Activated T-cell treated with anti-CD3 and anti-CD28 coated beads, Interleukin-2, amount 50 U/mL, for 1 hour (primary cell): ENCODE results near the gene IL17RB.

Source experiments
- DNase-seq: peaks from one replicate; pipeline ENCODE4 v3.0.0-alpha.2; 2020

IL17RB gene

GRCh38 chr3:53813229-53813628 lies 33.1 kb upstream of the IL17RB start:
- no peak for DNase-seq

GRCh38 chr3:53813876-53814275 lies 32.5 kb upstream of the IL17RB start:
- no peak for DNase-seq

- no peak for DNase-seq
Measured at GRCh38 chr3:53815067-53815466, 31.3 kb upstream of the IL17RB start.

- DNase-seq = no peak
Measured at GRCh38 chr3:53815651-53816050, 30.7 kb upstream of the IL17RB start.

GRCh38 chr3:53816425-53816824 lies 29.9 kb upstream of the IL17RB start:
- DNase-seq = no peak

GRCh38 chr3:53817211-53817610 lies 29.2 kb upstream of the IL17RB start:
- no peak for DNase-seq

- DNase-seq = no peak
Measured at GRCh38 chr3:53817809-53818208, 28.6 kb upstream of the IL17RB start.

- DNase-seq = no peak
Measured at GRCh38 chr3:53818221-53819162, 27.9 kb upstream of the IL17RB start.

GRCh38 chr3:53819163-53819868 lies 27.1 kb upstream of the IL17RB start:
- no peak for DNase-seq

GRCh38 chr3:53820084-53820483 lies 26.3 kb upstream of the IL17RB start:
- no peak for DNase-seq

- no peak for DNase-seq
Measured at GRCh38 chr3:53820756-53821580, 25.4 kb upstream of the IL17RB start.

GRCh38 chr3:53821631-53822121 lies 24.7 kb upstream of the IL17RB start:
- DNase-seq = no peak

- DNase-seq = no peak
Measured at GRCh38 chr3:53822331-53822741, 24.0 kb upstream of the IL17RB start.

- DNase-seq = no peak
Measured at GRCh38 chr3:53823026-53823955, 23.1 kb upstream of the IL17RB start.

- no peak for DNase-seq
Measured at GRCh38 chr3:53823956-53824657, 22.3 kb upstream of the IL17RB start.

- no peak for DNase-seq
Measured at GRCh38 chr3:53824795-53825194, 21.6 kb upstream of the IL17RB start.

- no peak for DNase-seq
Measured at GRCh38 chr3:53826048-53826447, 20.3 kb upstream of the IL17RB start.

- no peak for DNase-seq
Measured at GRCh38 chr3:53828581-53828980, 17.8 kb upstream of the IL17RB start.

GRCh38 chr3:53829605-53830004 lies 16.8 kb upstream of the IL17RB start:
- no peak for DNase-seq

- DNase-seq = no peak
Measured at GRCh38 chr3:53830944-53831343, 15.4 kb upstream of the IL17RB start.

GRCh38 chr3:53833053-53833645 lies 13.2 kb upstream of the IL17RB start:
- DNase-seq = no peak
